Chondrocyte (in vitro differentiated cells): Measurements from ENCODE around the gene GBX2. TPM values are rescaled to one million over a fixed set of nuclear protein-coding genes. Genes with fewer than 3 reads are reported as not detected.

Experiments
- DNase-seq: peaks from one replicate; pipeline ENCODE4 v3.0.0; 2021; ENCODE audit warnings: mixed read lengths, low spot score
- H3K27ac Mint-ChIP-seq: one replicate; pipeline ENCODE4 v1.8.0; 2021; ENCODE audit warnings: mild to moderate bottlenecking, moderate library complexity, mixed read lengths; ENCODE audit not compliant: unreplicated experiment
- H3K27me3 Mint-ChIP-seq: 2 replicates; pipeline ENCODE4 v1.8.0; 2021; ENCODE audit warnings: low read depth, mixed read lengths
- H3K36me3 Mint-ChIP-seq: 2 replicates; pipeline ENCODE4 v1.8.0; 2021; ENCODE audit warnings: low read depth, mixed read lengths
- H3K4me1 Mint-ChIP-seq: 2 replicates; pipeline ENCODE4 v1.8.0; 2021; ENCODE audit warnings: low read depth, mild to moderate bottlenecking, mixed read lengths
- H3K4me3 Mint-ChIP-seq: one replicate; pipeline ENCODE4 v1.8.0; 2021; ENCODE audit warnings: mild to moderate bottlenecking, moderate library complexity, mixed read lengths; ENCODE audit not compliant: unreplicated experiment
- H3K9me3 Mint-ChIP-seq: 2 replicates; pipeline ENCODE4 v1.8.0; 2021; ENCODE audit warnings: low read depth, mixed read lengths
- total RNA-seq: library from RNA; stranded (reverse); gene quantifications from 3 replicates; pipeline ENCODE4 v1.2.1, GENCODE V29; 2021
- TF ChIP-seq, protein P1 (sequence below): fragments of 200-600 bp; sonication (generic); IDR thresholded peaks from 2 replicates; pipeline ENCODE4 v1.5.0; 2021; ENCODE audit warnings: antibody characterized with exemption, mild to moderate bottlenecking, moderate library complexity

GBX2 gene
- total RNA-seq, 1 donor from 2014 or later: 16.7 TPM

DNA sequence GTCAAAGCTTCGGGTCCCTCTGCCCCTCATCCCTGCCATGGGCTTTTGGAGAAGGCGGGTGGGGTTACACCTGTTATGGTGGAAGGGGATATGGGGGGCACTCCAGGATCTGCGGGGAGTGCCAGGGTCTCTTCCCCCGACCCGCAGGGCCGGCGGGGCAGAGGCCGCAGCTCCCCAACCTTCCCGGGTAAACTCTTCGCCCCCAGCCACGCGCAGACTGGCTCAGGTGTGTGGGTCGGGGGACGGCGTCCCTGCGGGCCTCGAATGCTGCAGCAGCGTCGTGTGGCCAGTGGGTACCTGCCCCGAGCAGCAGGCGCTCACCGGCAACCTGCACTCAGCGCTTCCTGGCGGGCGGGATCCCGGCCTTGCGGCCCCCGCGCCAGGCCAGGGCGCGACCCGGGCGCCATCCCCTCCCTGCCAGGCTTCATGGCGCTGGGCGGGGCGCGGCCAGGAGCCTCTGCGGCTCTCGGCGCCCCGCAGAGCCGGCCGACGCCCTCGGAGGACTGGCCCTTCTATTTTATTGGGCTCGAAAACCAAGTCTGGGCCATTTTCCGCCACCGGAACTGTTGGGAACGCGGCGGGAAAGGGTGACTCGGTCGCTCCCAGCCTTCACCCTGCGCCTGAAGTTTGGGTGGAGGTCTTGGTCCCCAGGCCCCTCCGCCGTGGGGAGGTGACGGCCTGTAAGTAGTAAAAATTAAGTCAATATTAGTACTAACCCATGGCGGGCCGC, 4.5 kb downstream of the GBX2 start:
- H3K9me3 Mint-ChIP-seq: no peaks in the 10 kb centered on the region
- no peaks in the 10 kb centered on the region for H3K36me3 Mint-ChIP-seq
- H3K27me3 Mint-ChIP-seq: no peaks in the 10 kb centered on the region
- H3K4me1 Mint-ChIP-seq: peaks cover 29% of the 10 kb centered on the region
- peak overlapping the region; percentile 80 for H3K4me3 Mint-ChIP-seq
- TF ChIP-seq, protein P1, sequence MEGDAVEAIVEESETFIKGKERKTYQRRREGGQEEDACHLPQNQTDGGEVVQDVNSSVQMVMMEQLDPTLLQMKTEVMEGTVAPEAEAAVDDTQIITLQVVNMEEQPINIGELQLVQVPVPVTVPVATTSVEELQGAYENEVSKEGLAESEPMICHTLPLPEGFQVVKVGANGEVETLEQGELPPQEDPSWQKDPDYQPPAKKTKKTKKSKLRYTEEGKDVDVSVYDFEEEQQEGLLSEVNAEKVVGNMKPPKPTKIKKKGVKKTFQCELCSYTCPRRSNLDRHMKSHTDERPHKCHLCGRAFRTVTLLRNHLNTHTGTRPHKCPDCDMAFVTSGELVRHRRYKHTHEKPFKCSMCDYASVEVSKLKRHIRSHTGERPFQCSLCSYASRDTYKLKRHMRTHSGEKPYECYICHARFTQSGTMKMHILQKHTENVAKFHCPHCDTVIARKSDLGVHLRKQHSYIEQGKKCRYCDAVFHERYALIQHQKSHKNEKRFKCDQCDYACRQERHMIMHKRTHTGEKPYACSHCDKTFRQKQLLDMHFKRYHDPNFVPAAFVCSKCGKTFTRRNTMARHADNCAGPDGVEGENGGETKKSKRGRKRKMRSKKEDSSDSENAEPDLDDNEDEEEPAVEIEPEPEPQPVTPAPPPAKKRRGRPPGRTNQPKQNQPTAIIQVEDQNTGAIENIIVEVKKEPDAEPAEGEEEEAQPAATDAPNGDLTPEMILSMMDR: no peak
- DNase-seq: no peak
- H3K27ac Mint-ChIP-seq: peak overlapping the region; percentile 36

DNA sequence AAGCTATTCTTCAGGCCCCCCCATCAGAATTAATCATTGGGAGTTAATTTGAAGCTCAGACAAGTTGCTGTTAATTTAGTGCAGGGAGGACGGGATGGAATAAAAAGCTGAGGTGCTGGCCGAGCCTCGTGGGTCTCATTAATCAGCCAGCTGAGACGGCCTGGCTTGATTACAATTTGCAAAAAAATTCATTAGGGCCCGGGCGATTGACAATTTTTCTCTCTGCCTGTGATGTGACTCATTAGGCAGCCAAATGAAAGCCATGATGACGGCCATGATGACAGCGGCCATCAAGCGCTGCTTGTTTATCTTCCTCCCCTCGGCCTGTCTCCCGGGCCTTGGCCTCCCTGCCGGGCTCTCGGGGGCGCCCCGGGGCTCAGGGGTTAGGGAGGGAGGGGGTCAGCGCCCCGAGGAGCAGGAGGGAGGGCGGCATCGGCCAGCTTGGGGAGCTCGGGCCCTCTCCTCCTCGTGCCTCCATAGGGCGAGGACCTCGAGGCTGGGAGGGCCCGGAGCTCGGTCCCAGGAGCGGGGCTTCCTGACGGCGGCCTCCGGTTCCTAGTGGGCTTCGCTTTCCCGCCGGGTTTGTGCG, 5.2 kb downstream of the GBX2 start:
- DNase-seq: no peak
- Mint-ChIP-seq H3K27ac (no peak overlapping the region), H3K36me3 (no peaks in the 10 kb centered on the region), H3K4me3 (no peak overlapping the region), H3K27me3 (no peaks in the 10 kb centered on the region), H3K4me1 (peaks cover 29% of the 10 kb centered on the region), H3K9me3 (no peaks in the 10 kb centered on the region)
- TF ChIP-seq, protein P1: no peak

DNA sequence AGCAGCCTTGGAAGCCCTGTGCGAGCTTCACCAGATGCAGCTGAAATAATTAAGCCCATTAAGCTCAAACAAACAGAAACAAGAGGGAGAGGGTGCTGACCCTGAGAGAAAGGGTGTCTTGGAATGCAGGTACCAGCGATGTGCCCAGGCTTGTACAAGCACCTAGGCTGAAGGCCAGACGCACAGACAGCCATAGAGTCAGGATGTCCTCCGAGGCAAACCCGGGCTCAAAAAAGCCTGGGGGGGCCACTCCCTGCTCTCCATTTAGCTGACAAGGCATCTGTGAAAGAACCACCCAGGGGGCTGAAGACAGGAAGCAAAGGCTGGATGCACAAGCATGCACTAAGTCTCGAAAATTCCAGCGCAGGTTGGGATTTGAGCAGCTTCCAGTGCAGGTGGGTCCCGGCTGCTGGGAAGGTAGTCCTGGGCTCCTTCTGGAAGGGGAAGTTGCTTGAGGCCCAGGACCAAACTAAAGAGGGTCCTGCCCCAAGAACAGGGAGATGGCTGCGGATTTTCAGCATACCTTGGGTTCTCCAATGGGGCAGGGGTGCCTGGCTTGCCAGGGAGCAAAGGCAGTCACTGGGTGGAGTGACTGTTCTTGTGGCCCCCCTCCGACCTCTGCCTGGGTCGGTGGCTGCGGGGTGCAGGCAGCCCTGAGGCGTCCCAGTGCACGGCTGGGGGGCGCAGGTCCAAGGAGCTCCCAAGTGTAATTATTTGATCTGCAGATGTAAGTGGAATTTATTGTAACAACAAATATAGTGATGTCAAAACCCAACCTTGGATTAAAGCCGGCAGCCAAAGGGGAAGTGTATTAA, 5.9 kb downstream of the GBX2 start:
- H3K4me1 Mint-ChIP-seq: peaks cover 29% of the 10 kb centered on the region
- DNase-seq: no peak
- H3K27ac Mint-ChIP-seq: no peak overlapping the region
- TF ChIP-seq, protein P1: no peak
- no peak overlapping the region for H3K4me3 Mint-ChIP-seq
- no peaks in the 10 kb centered on the region for H3K27me3 Mint-ChIP-seq
- H3K36me3 Mint-ChIP-seq: no peaks in the 10 kb centered on the region
- no peaks in the 10 kb centered on the region for H3K9me3 Mint-ChIP-seq

DNA sequence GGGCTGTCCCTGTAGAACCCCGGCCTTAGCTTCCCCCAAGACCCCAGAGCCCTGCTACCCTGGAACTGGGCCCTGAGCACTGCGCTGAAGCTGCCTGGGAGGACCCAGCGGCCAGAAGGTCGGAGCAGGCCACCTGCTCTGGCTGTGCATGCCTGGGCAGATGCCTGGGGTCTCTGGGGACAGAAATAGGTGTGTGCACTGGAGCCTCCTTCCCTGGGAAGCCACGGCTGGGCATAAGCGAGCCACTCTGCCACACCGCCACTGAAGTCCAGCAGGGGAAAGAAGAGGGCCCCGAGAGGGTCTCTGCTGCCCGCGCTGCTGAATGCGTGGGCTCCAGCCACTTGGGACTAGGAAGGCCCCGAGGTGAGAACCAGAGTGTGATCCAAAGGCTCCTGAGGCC, 6.7 kb downstream of the GBX2 start:
- H3K27me3 Mint-ChIP-seq: no peaks in the 10 kb centered on the region

DNA sequence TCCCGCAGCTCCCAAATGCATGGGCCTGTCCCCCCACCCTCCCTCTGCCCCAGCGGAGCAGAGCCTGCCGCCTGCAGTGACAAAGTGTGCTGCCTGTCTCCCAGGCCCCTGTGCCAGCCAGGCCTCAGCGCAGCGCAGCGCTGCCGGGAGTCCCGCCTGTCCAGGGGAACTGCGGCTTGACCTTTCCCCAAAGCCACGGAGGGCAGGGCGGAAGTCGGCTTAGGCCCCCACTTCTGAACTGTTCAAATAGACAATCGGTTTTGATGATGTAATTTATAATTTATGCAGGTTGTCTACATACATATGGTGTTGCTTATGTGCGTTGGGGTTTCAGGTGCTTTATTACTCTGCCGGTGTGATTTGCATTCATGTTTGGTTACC, 7.1 kb downstream of the GBX2 start:
- no peak for DNase-seq
- peaks cover 19% of the 10 kb centered on the region for H3K4me1 Mint-ChIP-seq
- no peaks in the 10 kb centered on the region for H3K36me3 Mint-ChIP-seq
- H3K27ac Mint-ChIP-seq: no peak overlapping the region
- TF ChIP-seq, protein P1: no peak
- no peaks in the 10 kb centered on the region for H3K9me3 Mint-ChIP-seq
- H3K4me3 Mint-ChIP-seq: no peak overlapping the region
- H3K27me3 Mint-ChIP-seq: no peaks in the 10 kb centered on the region

More for the DNA sequence above, 6.7 kb downstream of the GBX2 start:
- TF ChIP-seq, protein P1: no peak
- no peaks in the 10 kb centered on the region for H3K9me3 Mint-ChIP-seq
- no peak for DNase-seq
- no peak overlapping the region for H3K27ac Mint-ChIP-seq
- peaks cover 24% of the 10 kb centered on the region for H3K4me1 Mint-ChIP-seq
- no peaks in the 10 kb centered on the region for H3K36me3 Mint-ChIP-seq
- no peak overlapping the region for H3K4me3 Mint-ChIP-seq
